Colonic mucosa (tissue), 4 donors: ENCODE results near the gene NCBP3. TPM values are rescaled to one million over a fixed set of nuclear protein-coding genes. Genes with fewer than 3 reads are reported as not detected.

ENCODE experiments used
- DNase-seq: peaks from one replicate; pipeline ENCODE4 v3.0.0-alpha.2; 2020
- H3K27ac ChIP-seq: fragments of 200-600 bp; one replicate; pipeline ENCODE4 v1.8.0; 2021
- H3K27me3 ChIP-seq: fragments of 200-600 bp; one replicate; pipeline ENCODE4 v1.8.0; 2021
- H3K36me3 ChIP-seq: fragments of 200-600 bp; one replicate; pipeline ENCODE4 v1.8.0; 2021
- H3K4me1 ChIP-seq: fragments of 200-600 bp; one replicate; pipeline ENCODE4 v1.8.0; 2021; ENCODE audit warnings: mild to moderate bottlenecking
- H3K4me3 ChIP-seq: fragments of 200-600 bp; one replicate; pipeline ENCODE4 v1.8.0; 2021
- H3K9ac ChIP-seq, 2 donors: one replicate each; pipeline ENCODE4 v1.7.0; 2013; ENCODE audit warnings: control low read depth in 2 of 2, low read depth in 2 of 2, low read length in 2 of 2
- H3K9me3 ChIP-seq: fragments of 200-600 bp; one replicate; pipeline ENCODE4 v1.8.0; 2021
- CTCF ChIP-seq: fragments of 200-600 bp; IDR thresholded peaks from one replicate; pipeline ENCODE4 v1.8.0; 2022; ENCODE audit warnings: antibody characterized with exemption, mild to moderate bottlenecking
- intact Hi-C: fragments of 100-400 bp; cut with DNase I; formaldehyde crosslinking; loops from one replicate; pipeline ENCODE4 v1.14.1; 2022
- total RNA-seq, 2 donors: library from RNA; stranded (reverse); fragmentation: NEBNext Ultra II Directional in 1 of 2; extraction: Animal tissue kit (Norgen Biotek cat#: 25700) in 1 of 2; gene quantifications; one replicate each; pipeline ENCODE4 v1.2.1, GENCODE V29; 2021
- donor health status: healthy.
- donor health status: DM: no; HTN: no; CAD: no.
- donor health status: DM: no; HTN: no; CAD: no.

The NCBP3 gene
- total RNA-seq, 2 donors from 2014 or later: 31.3 to 41.2 TPM

GRCh38 chr17:3885970-3886369 is 39.9 kb upstream of the NCBP3 start:
- no peaks in the 10 kb centered on the region for H3K36me3 ChIP-seq
- peaks cover 6% of the 10 kb centered on the region for H3K4me1 ChIP-seq
- intact Hi-C loops: no loop called here
- DNase-seq: no peak
- H3K4me3 ChIP-seq: no peak overlapping the region
- H3K27ac ChIP-seq: no peak overlapping the region
- no peaks in the 10 kb centered on the region for H3K27me3 ChIP-seq
- H3K9me3 ChIP-seq: no peaks in the 10 kb centered on the region
- TF ChIP-seq CTCF: no peak
- no peak overlapping the region for H3K9ac ChIP-seq

- TF ChIP-seq CTCF: no peak
- no peak overlapping the region for H3K4me3 ChIP-seq
- intact Hi-C loops: no loop called here
- DNase-seq: no peak
- H3K4me1 ChIP-seq: peaks cover 6% of the 10 kb centered on the region
- no peak overlapping the region for H3K9ac ChIP-seq
- no peaks in the 10 kb centered on the region for H3K27me3 ChIP-seq
- H3K27ac ChIP-seq: no peak overlapping the region
- H3K36me3 ChIP-seq: no peaks in the 10 kb centered on the region
- H3K9me3 ChIP-seq: no peaks in the 10 kb centered on the region
Observed at GRCh38 chr17:3885271-3885670, 39.2 kb upstream of the NCBP3 start.

GRCh38 chr17:3884188-3884587 is 38.1 kb upstream of the NCBP3 start:
- Histone ChIP-seq H3K27ac (no peak overlapping the region), H3K27me3 (no peaks in the 10 kb centered on the region), H3K36me3 (no peaks in the 10 kb centered on the region), H3K4me3 (no peak overlapping the region), H3K4me1 (peaks cover 6% of the 10 kb centered on the region), H3K9me3 (no peaks in the 10 kb centered on the region), H3K9ac (no peak overlapping the region)
- intact Hi-C loops: no loop called here
- DNase-seq: no peak
- TF ChIP-seq CTCF: no peak

GRCh38 chr17:3882276-3882675 is 36.2 kb upstream of the NCBP3 start:
- H3K9me3 ChIP-seq: no peaks in the 10 kb centered on the region
- TF ChIP-seq CTCF: no peak
- intact Hi-C loops: no loop called here
- no peaks in the 10 kb centered on the region for H3K4me1 ChIP-seq
- H3K4me3 ChIP-seq: no peak overlapping the region
- H3K27me3 ChIP-seq: no peaks in the 10 kb centered on the region
- H3K36me3 ChIP-seq: no peaks in the 10 kb centered on the region
- no peak overlapping the region for H3K27ac ChIP-seq
- no peak for DNase-seq
- no peak overlapping the region for H3K9ac ChIP-seq

GRCh38 chr17:3880983-3881382 is 34.9 kb upstream of the NCBP3 start:
- H3K36me3 ChIP-seq: no peaks in the 10 kb centered on the region
- H3K9ac ChIP-seq: no peak overlapping the region
- H3K27ac ChIP-seq: no peak overlapping the region
- no peaks in the 10 kb centered on the region for H3K4me1 ChIP-seq
- no peak overlapping the region for H3K4me3 ChIP-seq
- TF ChIP-seq CTCF: no peak
- no peaks in the 10 kb centered on the region for H3K9me3 ChIP-seq
- DNase-seq: no peak
- H3K27me3 ChIP-seq: no peaks in the 10 kb centered on the region
- intact Hi-C loops: no loop called here
